Tibial nerve (tissue), 4 donors: ENCODE measurements around the gene VAMP3. TPM values are rescaled to one million over a fixed set of nuclear protein-coding genes. Genes with fewer than 3 reads are reported as not detected.

Source experiments
- total RNA-seq, 4 donors: library from RNA; depleted of rRNA; stranded (reverse); fragments of >200 nt; gene quantifications; one replicate each; pipeline ENCODE4 v1.1.0, GENCODE V29; 2016

VAMP3 gene
- total RNA-seq, 4 donors from 2014 or later, result 86.1 to 147 (median 107) TPM

Other genes starting within 250 kb of the VAMP3 start
- gene PER3, start 13.0 kb downstream of the VAMP3 start, total RNA-seq, result 10 to 100 TPM; 21.6 to 49.8 (median 35.8) TPM
- under 1 TPM in 1 of 4 donors, not detected in 3; 0.84 TPM for gene UTS2, start 81.8 kb downstream of the VAMP3 start, total RNA-seq
- under 1 TPM in 2 of 4 donors, not detected in 2; 0.21 to 0.60 TPM for gene TNFRSF9, start 169.5 kb downstream of the VAMP3 start, total RNA-seq
- 100 to 1,000 TPM; 161 to 216 (median 191) TPM for gene PARK7, start 190.4 kb downstream of the VAMP3 start, total RNA-seq